Suprapubic skin (tissue), 4 donors: ENCODE measurements around the gene CELSR1. TPM values are rescaled to one million over a fixed set of nuclear protein-coding genes. Genes with fewer than 3 reads are reported as not detected.

Experiments
- DNase-seq, 2 donors: peaks; one replicate each; pipeline ENCODE4 v3.0.0-alpha.2; 2019; ENCODE audit warnings: low spot score in 2 of 2
- H3K27ac ChIP-seq: fragments of 200-600 bp; sonication (generic); one replicate; pipeline ENCODE4 v1.5.1; 2019
- H3K27me3 ChIP-seq: fragments of 200-600 bp; sonication (generic); one replicate; pipeline ENCODE4 v1.5.1; 2019
- H3K36me3 ChIP-seq: fragments of 200-600 bp; sonication (generic); one replicate; pipeline ENCODE4 v1.5.1; 2019
- H3K4me1 ChIP-seq: fragments of 200-600 bp; sonication (generic); one replicate; pipeline ENCODE4 v1.5.1; 2019
- H3K4me3 ChIP-seq: fragments of 200-600 bp; sonication (generic); one replicate; pipeline ENCODE4 v1.5.1; 2019; ENCODE audit warnings: mild to moderate bottlenecking
- H3K9me3 ChIP-seq: fragments of 200-600 bp; sonication (generic); one replicate; pipeline ENCODE4 v1.5.1; 2019
- CTCF ChIP-seq, 2 donors: fragments of 200-600 bp in 1 of 2; fragments of 450-650 bp in 1 of 2; sonication (generic) in 1 of 2; IDR thresholded peaks; one replicate each; pipeline ENCODE4 v1.5.1; 2016 to 2019; ENCODE audit warnings: antibody characterized with exemption in 2 of 2, mild to moderate bottlenecking in 1 of 2, moderate library complexity in 1 of 2
- EP300 ChIP-seq: sonication (generic); formaldehyde crosslinking; IDR thresholded peaks from one replicate; pipeline ENCODE4 v1.6.1; 2017; ENCODE audit warnings: antibody characterized with exemption
- POLR2A ChIP-seq, 2 donors: fragments of 450-650 bp; IDR thresholded peaks; one replicate each; pipeline ENCODE4 v1.6.1; 2017; ENCODE audit warnings: antibody characterized with exemption in 2 of 2, mild to moderate bottlenecking in 2 of 2, moderate library complexity in 2 of 2
- POLR2AphosphoS5 ChIP-seq, 3 donors: sonication (generic); formaldehyde crosslinking; IDR thresholded peaks; one replicate each; pipeline ENCODE4 v1.6.1; 2017; ENCODE audit warnings: antibody characterized with exemption in 3 of 3
- WGBS: methylation state at CpG from one replicate; pipeline ENCODE4 v1.1.5; 2018; 5-methylcytosine and 5-hydroxymethylcytosine counted together
- total RNA-seq, 4 donors: library from RNA; depleted of rRNA; stranded (reverse); fragments of >200 nt; gene quantifications; one replicate each; pipeline ENCODE4 v1.1.0, GENCODE V29; 2016

The CELSR1 gene
- total RNA-seq, 4 donors from 2014 or later: 75.6 to 102 (median 77.5) TPM

GRCh38 chr22:46414704-46415103 is 122.7 kb downstream of the CELSR1 start:
- 95% methylated on average over 19 of the region's 19 CpGs for WGBS
- H3K27me3 ChIP-seq: no peaks in the 10 kb centered on the region

GRCh38 chr22:46413725-46414379 is 123.6 kb downstream of the CELSR1 start:
- peaks cover 42% of the 10 kb centered on the region for H3K36me3 ChIP-seq
- no peaks in the 10 kb centered on the region for H3K4me1 ChIP-seq
- TF ChIP-seq POLR2A (IDR thresholded peaks at IDR 0.05) (no peak), CTCF (IDR thresholded peaks at IDR 0.05) (no peak), POLR2AphosphoS5 (IDR thresholded peaks at IDR 0.05) (no peak), EP300 (no peak)
- no peak overlapping the region for H3K4me3 ChIP-seq
- 84% methylated on average over 23 of the region's 23 CpGs for WGBS
- H3K27ac ChIP-seq: no peak overlapping the region
- no peaks in the 10 kb centered on the region for H3K9me3 ChIP-seq
- no peak for DNase-seq
- H3K27me3 ChIP-seq: no peaks in the 10 kb centered on the region

More at GRCh38 chr22:46414704-46415103, 122.7 kb downstream of the CELSR1 start:
- TF ChIP-seq POLR2A (IDR thresholded peaks at IDR 0.05) (no peak), CTCF (IDR thresholded peaks at IDR 0.05) (no peak), POLR2AphosphoS5 (IDR thresholded peaks at IDR 0.05) (no peak), EP300 (no peak)
- H3K4me1 ChIP-seq: no peaks in the 10 kb centered on the region
- H3K27ac ChIP-seq: no peak overlapping the region
- H3K36me3 ChIP-seq: peaks cover 37% of the 10 kb centered on the region
- DNase-seq: no peak
- H3K9me3 ChIP-seq: no peaks in the 10 kb centered on the region
- H3K4me3 ChIP-seq: no peak overlapping the region

DNA sequence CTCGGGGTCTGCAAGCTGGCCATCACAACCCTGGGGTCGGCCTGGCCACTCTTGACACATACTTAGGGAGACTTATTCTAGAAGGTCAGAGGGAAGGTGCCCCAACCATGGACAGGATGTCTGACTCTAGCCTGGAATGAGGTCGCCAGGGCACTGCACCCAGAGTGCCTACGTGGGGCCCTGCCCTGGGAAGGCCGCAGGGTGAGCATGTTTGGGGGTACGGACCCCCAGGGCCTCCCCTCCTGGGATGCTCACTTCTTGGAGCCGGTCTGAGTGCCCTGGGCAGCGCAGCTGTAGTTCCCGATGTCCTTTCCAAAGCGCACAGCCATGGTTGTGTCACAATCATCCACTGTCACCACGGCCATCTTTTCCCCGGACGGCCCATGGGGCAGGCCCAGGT is 126.1 kb downstream of the CELSR1 start:
- DNase-seq: no peak
- 96% methylated on average over 7 of the region's 13 CpGs for WGBS
- H3K4me1 ChIP-seq: no peaks in the 10 kb centered on the region
- peaks cover 36% of the 10 kb centered on the region for H3K36me3 ChIP-seq
- no peak overlapping the region for H3K4me3 ChIP-seq
- no peaks in the 10 kb centered on the region for H3K9me3 ChIP-seq
- no peak for TF ChIP-seq POLR2A (IDR thresholded peaks at IDR 0.05)
- no peak for TF ChIP-seq CTCF (IDR thresholded peaks at IDR 0.05)
- TF ChIP-seq EP300: no peak
- TF ChIP-seq POLR2AphosphoS5 (IDR thresholded peaks at IDR 0.05): no peak
- no peaks in the 10 kb centered on the region for H3K27me3 ChIP-seq
- no peak overlapping the region for H3K27ac ChIP-seq

DNA sequence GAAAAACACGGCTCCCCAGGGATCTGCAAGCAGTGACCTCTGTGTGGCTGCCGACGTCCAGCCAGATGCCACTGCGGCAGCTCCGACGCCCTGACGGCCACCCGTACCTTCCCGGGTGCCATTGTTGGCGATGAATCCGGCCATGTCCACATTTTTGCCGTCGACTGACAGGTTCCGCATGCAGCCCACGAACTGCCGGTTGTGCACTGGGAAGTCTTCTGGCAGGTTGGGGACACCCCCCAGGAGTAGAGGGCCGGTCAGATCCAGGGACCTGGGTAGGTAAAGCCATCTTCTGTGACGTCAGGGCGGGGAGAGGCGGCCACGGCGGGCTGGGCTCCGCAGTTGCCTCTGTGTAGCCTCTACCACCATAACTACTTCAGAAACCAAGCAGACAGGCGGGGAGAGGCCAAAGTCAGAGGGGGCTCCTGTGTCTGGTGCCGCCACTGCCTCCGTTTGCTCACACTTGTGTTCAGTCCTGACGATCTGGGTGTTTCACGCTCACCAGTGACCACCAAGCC is 127.1 kb downstream of the CELSR1 start:
- no peak for TF ChIP-seq POLR2A (IDR thresholded peaks at IDR 0.05)
- no peak for TF ChIP-seq CTCF (IDR thresholded peaks at IDR 0.05)
- TF ChIP-seq POLR2AphosphoS5 (IDR thresholded peaks at IDR 0.05): no peak
- no peak for TF ChIP-seq EP300
- no peak for DNase-seq
- H3K27ac ChIP-seq: no peak overlapping the region
- no peaks in the 10 kb centered on the region for H3K27me3 ChIP-seq
- H3K4me1 ChIP-seq: no peaks in the 10 kb centered on the region
- no peak overlapping the region for H3K4me3 ChIP-seq
- H3K9me3 ChIP-seq: no peaks in the 10 kb centered on the region
- peaks cover 33% of the 10 kb centered on the region for H3K36me3 ChIP-seq
- WGBS: 91% methylated on average over 17 of the region's 28 CpGs

- H3K4me1 ChIP-seq: no peaks in the 10 kb centered on the region
- no peak overlapping the region for H3K4me3 ChIP-seq
- no peaks in the 10 kb centered on the region for H3K27me3 ChIP-seq
- no peak for DNase-seq
- H3K36me3 ChIP-seq: peaks cover 33% of the 10 kb centered on the region
- H3K27ac ChIP-seq: no peak overlapping the region
- 96% methylated on average over 34 of the region's 37 CpGs for WGBS
- no peaks in the 10 kb centered on the region for H3K9me3 ChIP-seq
- TF ChIP-seq EP300 (no peak), POLR2A (IDR thresholded peaks at IDR 0.05) (no peak), CTCF (IDR thresholded peaks at IDR 0.05) (no peak), POLR2AphosphoS5 (IDR thresholded peaks at IDR 0.05) (no peak)
Observed at GRCh38 chr22:46409631-46410210, 127.7 kb downstream of the CELSR1 start.
